OCI-LY1 (cell line): Measurements from ENCODE around the gene PLCG2.
A peak's percentile ranks its signal among the peaks of the same experiment; 100 is the strongest.

Source experiments
- H2AFZ ChIP-seq: fragments of 200-600 bp; sonication (generic), shearing (Covaris generic); 2 replicates; pipeline ENCODE4 v1.6.0; 2014; ENCODE audit warnings: antibody characterized with exemption, mild to moderate bottlenecking, low read length
- H3F3A ChIP-seq: fragments of 200-600 bp; sonication (generic), shearing (Covaris generic); 2 replicates; pipeline ENCODE4 v1.6.0; 2014; ENCODE audit warnings: mild to moderate bottlenecking, antibody characterized with exemption, low read length, moderate library complexity; ENCODE audit not compliant: insufficient read depth
- H3K27ac ChIP-seq: fragments of 200-600 bp; sonication (generic); 2 replicates; pipeline ENCODE4 v1.5.1; 2014; ENCODE audit warnings: low read length, mixed run types, mild to moderate bottlenecking, low read depth; ENCODE audit not compliant: poor library complexity, severe bottlenecking
- H3K27me3 ChIP-seq: fragments of 200-600 bp; sonication (generic); 2 replicates; pipeline ENCODE4 v1.6.0; 2014; ENCODE audit warnings: antibody characterized with exemption, mild to moderate bottlenecking, low read length, moderate library complexity; ENCODE audit not compliant: insufficient read depth
- H3K36me3 ChIP-seq: fragments of 200-600 bp; sonication (generic); 2 replicates; pipeline ENCODE4 v1.6.1; 2014; ENCODE audit warnings: mild to moderate bottlenecking, antibody characterized with exemption, low read length, moderate library complexity, mixed read lengths; ENCODE audit not compliant: insufficient read depth
- H3K4me1 ChIP-seq: fragments of 200-600 bp; sonication (generic); 2 replicates; pipeline ENCODE4 v1.5.1; 2014; ENCODE audit warnings: mild to moderate bottlenecking, low read length, moderate library complexity; ENCODE audit not compliant: insufficient read depth, severe bottlenecking
- H3K4me2 ChIP-seq: fragments of 200-600 bp; sonication (generic), shearing (Covaris generic); 2 replicates; pipeline ENCODE4 v1.6.1; 2014; ENCODE audit warnings: low read length
- H3K4me3 ChIP-seq: fragments of 200-600 bp; sonication (generic); 2 replicates; pipeline ENCODE4 v1.5.1; 2014; ENCODE audit warnings: low read length, low read depth, mild to moderate bottlenecking, mixed read lengths; ENCODE audit not compliant: poor library complexity, severe bottlenecking
- H3K79me2 ChIP-seq: fragments of 200-600 bp; shearing (Covaris generic); 2 replicates; pipeline ENCODE4 v1.6.1; 2016; ENCODE audit warnings: mixed run types, low read length, mixed read lengths; ENCODE audit not compliant: insufficient read depth
- H3K9ac ChIP-seq: fragments of 200-600 bp; sonication (generic), shearing (Covaris generic); 2 replicates; pipeline ENCODE4 v1.6.1; 2014; ENCODE audit warnings: mild to moderate bottlenecking, low read length, mixed read lengths
- H3K9me2 ChIP-seq: fragments of 200-600 bp; sonication (generic), shearing (Covaris generic); 2 replicates; pipeline ENCODE4 v1.6.1; 2014; ENCODE audit warnings: low read depth, mild to moderate bottlenecking, low read length, mixed read lengths
- H3K9me3 ChIP-seq: fragments of 200-600 bp; shearing (Covaris generic); 2 replicates; pipeline ENCODE4 v1.6.1; 2014; ENCODE audit warnings: low read length, mixed read lengths
- H4K20me1 ChIP-seq: fragments of 200-600 bp; sonication (generic), shearing (Covaris generic); 2 replicates; pipeline ENCODE4 v1.6.0; 2016; ENCODE audit warnings: mild to moderate bottlenecking, low read length; ENCODE audit not compliant: insufficient read depth
- CTCF ChIP-seq: fragments of 200-600 bp; sonication (generic), shearing (Covaris generic); IDR thresholded peaks from 2 replicates; pipeline ENCODE4 v1.5.1; 2017; ENCODE audit warnings: mild to moderate bottlenecking, antibody characterized with exemption, low read length, moderate library complexity, mixed read lengths
- EZH2 ChIP-seq: fragments of 200-600 bp; sonication (generic), shearing (Covaris generic); IDR thresholded peaks from 2 replicates; pipeline ENCODE4 v1.8.0; 2017; ENCODE audit warnings: borderline replicate concordance, mixed run types, mild to moderate bottlenecking, antibody characterized with exemption, low read length, moderate library complexity, mixed read lengths

Gene PLCG2

GRCh38 chr16:81787659-81788058 is 8.6 kb downstream of the PLCG2 start:
- H3K4me1 ChIP-seq = peaks cover 88% of the 10 kb centered on the region
- H3F3A ChIP-seq = no peaks in the 10 kb centered on the region
- peaks cover 89% of the 10 kb centered on the region for H3K79me2 ChIP-seq
- peak overlapping the region; percentile 95 for H3K4me3 ChIP-seq
- peaks cover 77% of the 10 kb centered on the region for H3K36me3 ChIP-seq
- H3K27ac ChIP-seq = peak overlapping the region; percentile 99
- H4K20me1 ChIP-seq = no peaks in the 10 kb centered on the region
- H3K4me2 ChIP-seq = peak overlapping the region; percentile 94
- H2AFZ ChIP-seq = no peak overlapping the region
- H3K9ac ChIP-seq = peak overlapping the region; percentile 98
- no peaks in the 10 kb centered on the region for H3K27me3 ChIP-seq
- TF ChIP-seq CTCF = no peak; the same call in 1 of the 2 replicates
- TF ChIP-seq EZH2 = no peak
- H3K9me3 ChIP-seq = no peaks in the 10 kb centered on the region
- no peaks in the 10 kb centered on the region for H3K9me2 ChIP-seq

GRCh38 chr16:81790277-81790676 is 11.2 kb downstream of the PLCG2 start:
- peaks cover 85% of the 10 kb centered on the region for H3K4me1 ChIP-seq
- peaks cover 10% of the 10 kb centered on the region; the same call in 1 of the 2 replicates for H3F3A ChIP-seq
- peak overlapping the region; percentile 29; the same call in 1 of the 2 replicates for H3K9ac ChIP-seq
- H2AFZ ChIP-seq = no peak overlapping the region
- peak overlapping the region; percentile 94 for H3K4me2 ChIP-seq
- no peaks in the 10 kb centered on the region for H3K9me2 ChIP-seq
- H3K27me3 ChIP-seq = no peaks in the 10 kb centered on the region
- peak overlapping the region; percentile 95 for H3K4me3 ChIP-seq
- peak overlapping the region; percentile 99 for H3K27ac ChIP-seq
- peaks cover 95% of the 10 kb centered on the region for H3K36me3 ChIP-seq
- H3K79me2 ChIP-seq = peaks cover 100% of the 10 kb centered on the region
- TF ChIP-seq EZH2 (no peak), CTCF (no peak)
- no peaks in the 10 kb centered on the region for H4K20me1 ChIP-seq
- no peaks in the 10 kb centered on the region for H3K9me3 ChIP-seq

DNA sequence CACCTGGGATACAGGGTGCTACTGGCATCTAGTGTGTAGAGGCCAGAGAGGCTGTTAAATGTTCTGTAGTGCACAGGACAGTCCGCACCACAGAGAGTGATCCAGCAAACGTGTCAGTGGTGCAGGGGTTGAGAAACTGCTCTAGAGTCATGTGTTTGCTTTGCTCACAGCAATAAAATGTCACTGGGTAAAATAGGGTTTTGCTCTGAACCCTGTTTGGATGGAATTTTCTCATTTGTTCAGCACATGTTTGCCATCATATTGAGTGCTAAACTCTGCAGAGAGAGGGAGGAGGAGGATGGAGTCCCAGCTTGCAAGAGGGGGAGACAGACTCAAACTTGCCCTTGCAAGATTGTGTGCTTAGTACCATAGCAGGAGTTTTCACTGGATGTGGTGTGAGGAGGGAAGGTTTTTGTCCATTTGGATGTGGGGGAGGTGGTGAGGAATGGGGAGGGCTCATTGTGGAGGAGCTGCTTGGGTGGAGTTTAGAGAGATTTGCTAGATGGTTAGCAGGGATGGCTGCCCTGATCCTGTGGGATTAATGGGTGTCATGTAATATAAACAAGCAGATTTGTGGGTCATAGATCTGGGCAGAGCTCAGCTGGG is 11.8 kb downstream of the PLCG2 start:
- no peak overlapping the region for H2AFZ ChIP-seq
- peaks cover 100% of the 10 kb centered on the region for H3K79me2 ChIP-seq
- H3K27me3 ChIP-seq = no peaks in the 10 kb centered on the region
- peak overlapping the region; percentile 99 for H3K27ac ChIP-seq
- H3F3A ChIP-seq = peaks cover 16% of the 10 kb centered on the region; the same call in 1 of the 2 replicates
- TF ChIP-seq CTCF = no peak
- no peak for TF ChIP-seq EZH2
- peak overlapping the region; percentile 94 for H3K4me2 ChIP-seq
- peak overlapping the region; percentile 29; the same call in 1 of the 2 replicates for H3K9ac ChIP-seq
- no peaks in the 10 kb centered on the region for H3K9me2 ChIP-seq
- H3K36me3 ChIP-seq = peaks cover 97% of the 10 kb centered on the region
- no peaks in the 10 kb centered on the region for H4K20me1 ChIP-seq
- H3K9me3 ChIP-seq = no peaks in the 10 kb centered on the region
- peaks cover 87% of the 10 kb centered on the region for H3K4me1 ChIP-seq
- peak overlapping the region; percentile 95 for H3K4me3 ChIP-seq
